ENCODE data around the gene ADAM19.

- TF ChIP-seq CTCF (IDR thresholded peaks at IDR 0.05; ENCODE audit: low read depth, low read length), result no peak
- TF ChIP-seq MAX (IDR thresholded peaks at IDR 0.05; ENCODE audit: low read depth, low read length), result no peak
Measured at GRCh38 chr5:157540707-157541446, 34.7 kb downstream of the ADAM19 start.
